K562 treated with DMSO at 1 percent for 4 hours (cell line): Measurements from ENCODE around the gene PTPRK. TPM values are rescaled to one million over a fixed set of nuclear protein-coding genes. Genes with fewer than 3 reads are reported as not detected.

Experiments
- total RNA-seq: library from RNA; unstranded; fragments of 300-600 nt; gene quantifications from 2 replicates; pipeline ENCODE4 v1.2.3, GENCODE V29; 2022; ENCODE audit not compliant: insufficient read depth

The PTPRK gene
- not detected in 2 replicates for total RNA-seq

DNA sequence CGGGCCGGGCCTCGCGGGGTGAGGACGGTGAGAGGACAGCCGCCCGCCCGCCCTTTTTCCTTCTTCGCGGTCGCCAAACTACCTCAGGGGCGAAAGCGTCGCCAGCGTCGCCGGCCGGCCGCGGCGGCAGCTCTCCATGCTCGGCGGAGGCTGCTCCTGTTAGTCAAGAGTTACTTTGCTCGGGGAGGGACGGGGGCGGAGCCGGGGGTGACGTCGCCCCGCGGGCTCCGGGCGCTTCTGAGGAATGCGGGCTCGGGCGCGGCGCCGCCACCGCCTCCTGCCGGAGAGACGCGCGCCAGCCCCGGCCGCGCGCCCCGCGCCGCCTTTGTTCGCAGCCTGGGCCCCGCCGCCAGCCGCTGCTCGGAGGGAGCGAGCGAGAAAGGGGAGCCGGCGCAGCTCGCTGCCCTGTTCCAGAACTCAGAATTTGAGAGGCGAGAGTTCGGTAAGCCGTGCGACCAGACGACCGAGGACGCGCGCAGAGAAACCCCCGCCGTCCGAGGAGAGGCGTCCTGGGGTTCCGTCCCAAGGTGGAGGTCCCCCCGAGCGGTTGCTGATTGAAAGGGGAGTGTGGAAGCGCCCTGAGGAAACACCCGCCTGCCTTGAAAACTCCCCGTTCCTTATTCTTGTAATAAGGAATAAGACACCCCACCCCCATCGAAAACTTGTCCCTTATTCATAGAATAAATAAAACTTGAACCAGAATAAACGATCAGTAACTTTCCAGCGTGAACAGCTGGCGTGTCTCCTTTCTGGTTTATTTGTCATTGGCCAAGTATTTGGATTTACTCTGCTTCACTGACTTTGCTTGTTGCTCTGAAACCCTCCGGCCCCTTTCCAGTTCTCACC is at the start of gene PTPRK:
TSS of gene PTPRK (minus strand) at position 164 of the 846 bp plus-strand sequence. CDS start 241 bp downstream, outside the sequence.

